OCI-LY1 (cell line): ENCODE measurements around the gene E2F8.

Experiments used
- H2AFZ ChIP-seq: fragments of 200-600 bp; sonication (generic), shearing (Covaris generic); 2 replicates; pipeline ENCODE4 v1.6.0; 2014; ENCODE audit warnings: antibody characterized with exemption, mild to moderate bottlenecking, low read length
- H3F3A ChIP-seq: fragments of 200-600 bp; sonication (generic), shearing (Covaris generic); 2 replicates; pipeline ENCODE4 v1.6.0; 2014; ENCODE audit warnings: mild to moderate bottlenecking, antibody characterized with exemption, low read length, moderate library complexity; ENCODE audit not compliant: insufficient read depth
- H3K27ac ChIP-seq: fragments of 200-600 bp; sonication (generic); 2 replicates; pipeline ENCODE4 v1.5.1; 2014; ENCODE audit warnings: low read length, mixed run types, mild to moderate bottlenecking, low read depth; ENCODE audit not compliant: poor library complexity, severe bottlenecking
- H3K27me3 ChIP-seq: fragments of 200-600 bp; sonication (generic); 2 replicates; pipeline ENCODE4 v1.6.0; 2014; ENCODE audit warnings: antibody characterized with exemption, mild to moderate bottlenecking, low read length, moderate library complexity; ENCODE audit not compliant: insufficient read depth
- H3K36me3 ChIP-seq: fragments of 200-600 bp; sonication (generic); 2 replicates; pipeline ENCODE4 v1.6.1; 2014; ENCODE audit warnings: mild to moderate bottlenecking, antibody characterized with exemption, low read length, moderate library complexity, mixed read lengths; ENCODE audit not compliant: insufficient read depth
- H3K4me1 ChIP-seq: fragments of 200-600 bp; sonication (generic); 2 replicates; pipeline ENCODE4 v1.5.1; 2014; ENCODE audit warnings: mild to moderate bottlenecking, low read length, moderate library complexity; ENCODE audit not compliant: insufficient read depth, severe bottlenecking
- H3K4me2 ChIP-seq: fragments of 200-600 bp; sonication (generic), shearing (Covaris generic); 2 replicates; pipeline ENCODE4 v1.6.1; 2014; ENCODE audit warnings: low read length
- H3K4me3 ChIP-seq: fragments of 200-600 bp; sonication (generic); 2 replicates; pipeline ENCODE4 v1.5.1; 2014; ENCODE audit warnings: low read length, low read depth, mild to moderate bottlenecking, mixed read lengths; ENCODE audit not compliant: poor library complexity, severe bottlenecking
- H3K79me2 ChIP-seq: fragments of 200-600 bp; shearing (Covaris generic); 2 replicates; pipeline ENCODE4 v1.6.1; 2016; ENCODE audit warnings: mixed run types, low read length, mixed read lengths; ENCODE audit not compliant: insufficient read depth
- H3K9ac ChIP-seq: fragments of 200-600 bp; sonication (generic), shearing (Covaris generic); 2 replicates; pipeline ENCODE4 v1.6.1; 2014; ENCODE audit warnings: mild to moderate bottlenecking, low read length, mixed read lengths
- H3K9me2 ChIP-seq: fragments of 200-600 bp; sonication (generic), shearing (Covaris generic); 2 replicates; pipeline ENCODE4 v1.6.1; 2014; ENCODE audit warnings: low read depth, mild to moderate bottlenecking, low read length, mixed read lengths
- H3K9me3 ChIP-seq: fragments of 200-600 bp; shearing (Covaris generic); 2 replicates; pipeline ENCODE4 v1.6.1; 2014; ENCODE audit warnings: low read length, mixed read lengths
- H4K20me1 ChIP-seq: fragments of 200-600 bp; sonication (generic), shearing (Covaris generic); 2 replicates; pipeline ENCODE4 v1.6.0; 2016; ENCODE audit warnings: mild to moderate bottlenecking, low read length; ENCODE audit not compliant: insufficient read depth
- EZH2 ChIP-seq: fragments of 200-600 bp; sonication (generic), shearing (Covaris generic); IDR thresholded peaks from 2 replicates; pipeline ENCODE4 v1.8.0; 2017; ENCODE audit warnings: borderline replicate concordance, mixed run types, mild to moderate bottlenecking, antibody characterized with exemption, low read length, moderate library complexity, mixed read lengths
- TF ChIP-seq, protein P1 (sequence below): fragments of 200-600 bp; sonication (generic), shearing (Covaris generic); IDR thresholded peaks from 2 replicates; pipeline ENCODE4 v1.5.1; 2017; ENCODE audit warnings: mild to moderate bottlenecking, antibody characterized with exemption, low read length, moderate library complexity, mixed read lengths

The E2F8 gene

DNA sequence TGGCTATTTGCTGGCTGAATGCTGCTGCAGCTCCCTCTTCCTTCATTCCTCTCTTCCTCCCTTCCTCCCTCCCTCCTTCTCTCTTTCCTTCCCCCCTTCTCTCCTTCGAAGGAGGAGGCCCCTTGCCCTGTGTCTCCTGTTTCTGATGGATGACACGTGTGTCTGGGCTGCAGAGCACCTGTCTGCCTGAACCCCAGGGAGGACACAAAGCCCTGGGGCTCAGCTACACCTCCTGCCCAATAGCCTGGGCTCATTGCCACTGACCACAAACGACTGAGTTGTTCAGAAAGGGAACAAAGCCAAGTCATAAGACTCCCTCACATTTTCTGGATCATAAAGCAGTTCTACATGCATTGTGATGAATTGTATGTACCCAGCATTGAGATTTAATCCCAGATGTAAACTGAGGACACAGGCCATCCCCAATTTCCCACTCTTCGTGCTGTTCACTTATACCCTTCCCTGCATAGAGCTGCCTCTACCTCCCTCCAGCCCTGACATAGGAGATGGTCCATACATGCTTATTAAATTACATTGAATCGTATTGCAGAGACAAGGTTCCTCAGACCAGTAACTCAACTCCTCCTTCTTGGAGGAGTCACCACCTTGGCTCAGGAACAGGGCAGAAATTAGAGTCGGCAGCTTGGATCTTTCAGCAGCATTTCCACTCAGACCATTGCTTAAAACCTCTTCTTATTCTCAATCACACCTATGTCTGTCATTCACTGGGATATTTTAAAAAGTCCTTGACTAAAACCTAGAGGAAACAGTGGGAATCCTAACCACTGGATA lies 40.1 kb downstream of the E2F8 start:
- Histone ChIP-seq H3K79me2 (no peaks in the 10 kb centered on the region), H3K9ac (no peak overlapping the region), H3K36me3 (no peaks in the 10 kb centered on the region), H3K27me3 (no peaks in the 10 kb centered on the region), H3K4me2 (no peak overlapping the region), H3K9me2 (no peaks in the 10 kb centered on the region), H3K9me3 (no peaks in the 10 kb centered on the region), H3F3A (no peaks in the 10 kb centered on the region), H3K4me1 (no peaks in the 10 kb centered on the region), H3K4me3 (no peak overlapping the region), H2AFZ (no peak overlapping the region), H3K27ac (no peak overlapping the region), H4K20me1 (no peaks in the 10 kb centered on the region)
- TF ChIP-seq EZH2 = no peak
- TF ChIP-seq, protein P1, sequence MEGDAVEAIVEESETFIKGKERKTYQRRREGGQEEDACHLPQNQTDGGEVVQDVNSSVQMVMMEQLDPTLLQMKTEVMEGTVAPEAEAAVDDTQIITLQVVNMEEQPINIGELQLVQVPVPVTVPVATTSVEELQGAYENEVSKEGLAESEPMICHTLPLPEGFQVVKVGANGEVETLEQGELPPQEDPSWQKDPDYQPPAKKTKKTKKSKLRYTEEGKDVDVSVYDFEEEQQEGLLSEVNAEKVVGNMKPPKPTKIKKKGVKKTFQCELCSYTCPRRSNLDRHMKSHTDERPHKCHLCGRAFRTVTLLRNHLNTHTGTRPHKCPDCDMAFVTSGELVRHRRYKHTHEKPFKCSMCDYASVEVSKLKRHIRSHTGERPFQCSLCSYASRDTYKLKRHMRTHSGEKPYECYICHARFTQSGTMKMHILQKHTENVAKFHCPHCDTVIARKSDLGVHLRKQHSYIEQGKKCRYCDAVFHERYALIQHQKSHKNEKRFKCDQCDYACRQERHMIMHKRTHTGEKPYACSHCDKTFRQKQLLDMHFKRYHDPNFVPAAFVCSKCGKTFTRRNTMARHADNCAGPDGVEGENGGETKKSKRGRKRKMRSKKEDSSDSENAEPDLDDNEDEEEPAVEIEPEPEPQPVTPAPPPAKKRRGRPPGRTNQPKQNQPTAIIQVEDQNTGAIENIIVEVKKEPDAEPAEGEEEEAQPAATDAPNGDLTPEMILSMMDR = no peak

DNA sequence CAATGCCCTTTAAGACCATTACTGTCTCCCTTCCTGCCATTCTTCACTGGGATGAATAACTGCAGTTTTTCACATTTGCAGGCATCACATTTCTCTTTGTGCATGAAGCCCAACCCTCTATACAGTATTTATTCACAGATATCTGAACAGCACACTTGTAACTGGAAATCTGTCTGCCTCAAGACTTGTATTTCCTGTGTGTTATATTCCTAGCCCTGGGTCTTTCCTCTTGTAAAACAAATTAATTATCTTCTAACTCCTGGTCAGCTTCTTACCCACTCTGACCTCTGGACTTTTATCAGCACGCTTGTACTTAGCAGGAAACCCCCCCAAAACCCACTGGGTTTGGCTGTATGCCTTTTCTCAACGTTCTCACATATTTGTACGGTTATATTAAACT lies 41.0 kb downstream of the E2F8 start:
- no peaks in the 10 kb centered on the region for H3F3A ChIP-seq
- H3K4me2 ChIP-seq = no peak overlapping the region
- H3K9ac ChIP-seq = no peak overlapping the region
- H3K4me3 ChIP-seq = no peak overlapping the region
- no peaks in the 10 kb centered on the region for H3K79me2 ChIP-seq
- no peaks in the 10 kb centered on the region for H4K20me1 ChIP-seq
- no peaks in the 10 kb centered on the region for H3K9me3 ChIP-seq
- H3K36me3 ChIP-seq = no peaks in the 10 kb centered on the region
- H3K4me1 ChIP-seq = no peaks in the 10 kb centered on the region
- no peak for TF ChIP-seq EZH2
- TF ChIP-seq, protein P1 = no peak
- no peaks in the 10 kb centered on the region for H3K9me2 ChIP-seq
- no peaks in the 10 kb centered on the region for H3K27me3 ChIP-seq
- H3K27ac ChIP-seq = no peak overlapping the region
- H2AFZ ChIP-seq = no peak overlapping the region

DNA sequence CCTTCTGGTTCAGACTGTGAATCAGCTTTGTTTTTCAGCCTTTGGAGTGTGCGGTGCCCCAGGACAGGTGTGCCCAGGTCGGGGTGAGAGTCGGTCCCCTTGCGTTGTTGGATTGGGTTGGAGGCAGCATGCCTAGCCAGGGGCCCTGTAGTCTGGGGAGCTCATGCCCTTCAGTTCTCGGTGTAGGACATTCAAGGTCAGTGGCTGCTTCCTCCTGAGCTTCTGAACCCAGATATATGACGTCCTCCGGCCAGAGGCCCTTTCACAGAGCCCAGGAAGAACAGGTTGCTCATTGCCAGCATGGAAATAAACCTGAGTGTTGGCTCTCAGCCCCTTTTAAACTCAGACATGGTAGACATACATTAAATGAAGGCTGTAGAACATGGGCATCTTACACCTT lies 41.7 kb downstream of the E2F8 start:
- no peak overlapping the region for H3K4me3 ChIP-seq

More for the DNA sequence above, 41.7 kb downstream of the E2F8 start:
- H3K27ac ChIP-seq = no peak overlapping the region
- H3K4me2 ChIP-seq = no peak overlapping the region
- no peaks in the 10 kb centered on the region for H3K9me3 ChIP-seq
- H3K79me2 ChIP-seq = no peaks in the 10 kb centered on the region
- H2AFZ ChIP-seq = no peak overlapping the region
- H3K9ac ChIP-seq = no peak overlapping the region
- H3K36me3 ChIP-seq = no peaks in the 10 kb centered on the region
- no peaks in the 10 kb centered on the region for H3K27me3 ChIP-seq
- no peaks in the 10 kb centered on the region for H4K20me1 ChIP-seq
- H3K4me1 ChIP-seq = no peaks in the 10 kb centered on the region
- H3K9me2 ChIP-seq = no peaks in the 10 kb centered on the region
- no peak for TF ChIP-seq EZH2
- TF ChIP-seq, protein P1 = no peak
- no peaks in the 10 kb centered on the region for H3F3A ChIP-seq
